Loucy (cell line): ENCODE data around the gene GNPTG.

ENCODE experiments used
- H2AFZ ChIP-seq: fragments of 200-600 bp; sonication (generic); 2 replicates; pipeline ENCODE4 v1.6.0; 2016; ENCODE audit warnings: antibody characterized with exemption, mild to moderate bottlenecking, low read length, moderate library complexity
- H3F3A ChIP-seq: fragments of 200-600 bp; 2 replicates; pipeline ENCODE4 v1.6.0; 2016; ENCODE audit warnings: antibody characterized with exemption, low read depth, mild to moderate bottlenecking
- H3K27me3 ChIP-seq: fragments of 200-600 bp; sonication (generic); 2 replicates; pipeline ENCODE4 v1.6.1; 2014; ENCODE audit warnings: low read length, mild to moderate bottlenecking; ENCODE audit not compliant: insufficient read depth, poor library complexity, severe bottlenecking
- H3K36me3 ChIP-seq: fragments of 200-600 bp; sonication (generic); 2 replicates; pipeline ENCODE4 v1.6.1; 2016; ENCODE audit warnings: low read length; ENCODE audit not compliant: insufficient read depth
- H3K4me1 ChIP-seq: fragments of 200-600 bp; sonication (generic); 2 replicates; pipeline ENCODE4 v1.5.1; 2014; ENCODE audit warnings: low read length, mild to moderate bottlenecking; ENCODE audit not compliant: insufficient read depth, poor library complexity, severe bottlenecking
- H3K4me2 ChIP-seq: fragments of 200-600 bp; sonication (generic); 2 replicates; pipeline ENCODE4 v1.6.0; 2014; ENCODE audit warnings: antibody characterized with exemption, low read length, low read depth, mild to moderate bottlenecking; ENCODE audit not compliant: poor library complexity, severe bottlenecking
- H3K4me3 ChIP-seq: fragments of 200-600 bp; sonication (generic); 2 replicates; pipeline ENCODE4 v1.5.1; 2014; ENCODE audit warnings: low read length, mild to moderate bottlenecking, mixed read lengths; ENCODE audit not compliant: poor library complexity, severe bottlenecking
- H3K79me2 ChIP-seq: fragments of 200-600 bp; sonication (generic); 2 replicates; pipeline ENCODE4 v1.6.1; 2014; ENCODE audit warnings: low read length; ENCODE audit not compliant: insufficient read depth
- H3K9ac ChIP-seq: fragments of 200-600 bp; sonication (generic); 2 replicates; pipeline ENCODE4 v1.6.0; 2014; ENCODE audit warnings: mild to moderate bottlenecking, low read depth, low read length, moderate library complexity; ENCODE audit not compliant: poor library complexity, severe bottlenecking
- H3K9me2 ChIP-seq: fragments of 200-600 bp; sonication (generic); replicated peaks from 2 replicates; pipeline ENCODE4 v1.6.1; 2016; ENCODE audit warnings: low read depth, low read length, mixed read lengths
- H3K9me3 ChIP-seq: fragments of 200-600 bp; sonication (generic); 2 replicates; pipeline ENCODE4 v1.6.1; 2014; ENCODE audit warnings: mild to moderate bottlenecking, antibody characterized with exemption, low read length, low read depth; ENCODE audit not compliant: insufficient read depth
- H4K20me1 ChIP-seq: fragments of 200-600 bp; sonication (generic); 2 replicates; pipeline ENCODE4 v1.6.0; 2014; ENCODE audit warnings: antibody characterized with exemption, low read length, mild to moderate bottlenecking; ENCODE audit not compliant: insufficient read depth, poor library complexity, severe bottlenecking
- EZH2phosphoT487 ChIP-seq: fragments of 200-600 bp; IDR thresholded peaks from 2 replicates; pipeline ENCODE4 v1.6.1; 2018; ENCODE audit warnings: antibody characterized with exemption, mild to moderate bottlenecking, moderate library complexity, borderline replicate concordance
- TF ChIP-seq, protein P1 (sequence below): fragments of 200-600 bp; sonication (generic); conservative IDR thresholded peaks from 2 replicates; pipeline ENCODE4 v1.5.1; 2014; ENCODE audit warnings: mild to moderate bottlenecking, antibody characterized with exemption, low read length

Gene GNPTG

DNA sequence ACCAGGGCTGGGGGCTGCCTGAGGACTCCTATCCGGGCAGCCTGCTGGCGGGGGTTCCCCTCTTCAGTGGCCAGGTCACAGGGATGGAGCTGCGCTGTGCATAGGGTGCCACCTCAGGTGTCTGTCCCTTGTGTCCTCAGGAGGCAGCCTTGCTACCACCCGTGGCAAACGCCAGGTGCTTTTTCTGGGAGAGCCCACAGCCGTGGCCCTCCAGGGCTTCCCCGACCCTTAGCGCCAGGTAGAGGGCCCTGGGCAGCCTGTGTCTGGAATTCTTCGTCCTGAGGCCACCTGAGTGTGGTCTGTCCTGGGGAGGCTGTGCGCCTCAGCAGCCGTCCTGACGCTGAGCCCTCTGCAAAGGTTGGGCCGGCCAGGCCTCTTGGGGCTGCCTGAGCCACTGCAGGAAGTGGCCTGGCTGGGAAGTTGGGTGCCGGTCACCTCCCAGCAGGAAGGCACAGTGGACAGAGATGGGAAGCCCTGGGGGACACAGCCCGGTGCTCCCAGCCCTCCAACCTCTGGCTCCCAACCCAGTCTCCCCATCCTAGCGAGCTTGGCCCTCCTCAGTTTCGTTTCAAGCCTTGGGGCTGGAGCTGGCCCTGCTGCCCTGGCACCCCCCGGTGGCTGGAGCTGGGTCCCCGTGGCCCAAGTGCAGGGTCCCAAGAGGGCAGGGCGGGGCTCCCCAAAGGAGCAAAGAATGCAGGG is 25.9 kb upstream of the GNPTG start:
- no peak overlapping the region for H3K9ac ChIP-seq
- no peak overlapping the region for H3K4me3 ChIP-seq
- H3K27me3 ChIP-seq = no peaks in the 10 kb centered on the region
- H3F3A ChIP-seq = no peaks in the 10 kb centered on the region
- no peaks in the 10 kb centered on the region; the same call in 1 of the 2 replicates for H3K36me3 ChIP-seq
- H3K9me3 ChIP-seq = no peaks in the 10 kb centered on the region
- no peaks in the 10 kb centered on the region for H3K4me1 ChIP-seq
- H3K4me2 ChIP-seq = no peak overlapping the region
- no peaks in the 10 kb centered on the region for H4K20me1 ChIP-seq
- no peaks in the 10 kb centered on the region for H3K79me2 ChIP-seq
- H3K9me2 ChIP-seq = no peaks in the 10 kb centered on the region
- TF ChIP-seq, protein P1, sequence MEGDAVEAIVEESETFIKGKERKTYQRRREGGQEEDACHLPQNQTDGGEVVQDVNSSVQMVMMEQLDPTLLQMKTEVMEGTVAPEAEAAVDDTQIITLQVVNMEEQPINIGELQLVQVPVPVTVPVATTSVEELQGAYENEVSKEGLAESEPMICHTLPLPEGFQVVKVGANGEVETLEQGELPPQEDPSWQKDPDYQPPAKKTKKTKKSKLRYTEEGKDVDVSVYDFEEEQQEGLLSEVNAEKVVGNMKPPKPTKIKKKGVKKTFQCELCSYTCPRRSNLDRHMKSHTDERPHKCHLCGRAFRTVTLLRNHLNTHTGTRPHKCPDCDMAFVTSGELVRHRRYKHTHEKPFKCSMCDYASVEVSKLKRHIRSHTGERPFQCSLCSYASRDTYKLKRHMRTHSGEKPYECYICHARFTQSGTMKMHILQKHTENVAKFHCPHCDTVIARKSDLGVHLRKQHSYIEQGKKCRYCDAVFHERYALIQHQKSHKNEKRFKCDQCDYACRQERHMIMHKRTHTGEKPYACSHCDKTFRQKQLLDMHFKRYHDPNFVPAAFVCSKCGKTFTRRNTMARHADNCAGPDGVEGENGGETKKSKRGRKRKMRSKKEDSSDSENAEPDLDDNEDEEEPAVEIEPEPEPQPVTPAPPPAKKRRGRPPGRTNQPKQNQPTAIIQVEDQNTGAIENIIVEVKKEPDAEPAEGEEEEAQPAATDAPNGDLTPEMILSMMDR = no peak
- TF ChIP-seq EZH2phosphoT487 = no peak
- H2AFZ ChIP-seq = no peak overlapping the region

DNA sequence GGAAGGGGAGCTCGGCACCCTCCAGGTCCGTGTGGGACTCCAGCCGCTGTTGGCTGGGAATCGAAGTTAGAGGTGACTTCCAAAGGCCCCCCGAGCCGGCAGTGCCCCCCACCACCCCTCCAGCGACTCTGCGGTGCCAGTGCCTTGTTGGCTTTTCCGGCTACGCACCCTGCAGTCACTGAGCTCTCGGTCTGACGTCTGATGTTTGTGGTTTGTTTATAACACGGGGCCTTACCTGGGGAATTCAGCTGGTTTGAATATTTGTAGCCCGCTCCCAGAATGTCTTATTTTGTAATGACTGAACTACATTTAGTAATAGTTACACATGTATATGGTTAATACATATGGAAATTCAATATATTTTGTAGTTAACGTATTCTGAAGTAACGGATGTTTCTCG is 25.3 kb upstream of the GNPTG start:
- no peaks in the 10 kb centered on the region for H3K9me2 ChIP-seq
- no peak for TF ChIP-seq EZH2phosphoT487
- TF ChIP-seq, protein P1 = no peak
- no peaks in the 10 kb centered on the region for H4K20me1 ChIP-seq
- H3K9me3 ChIP-seq = no peaks in the 10 kb centered on the region
- H3K79me2 ChIP-seq = no peaks in the 10 kb centered on the region
- no peak overlapping the region for H2AFZ ChIP-seq
- H3K4me3 ChIP-seq = no peak overlapping the region
- H3K4me2 ChIP-seq = no peak overlapping the region
- no peaks in the 10 kb centered on the region; the same call in 1 of the 2 replicates for H3K36me3 ChIP-seq
- no peak overlapping the region for H3K9ac ChIP-seq
- H3K27me3 ChIP-seq = no peaks in the 10 kb centered on the region
- H3K4me1 ChIP-seq = no peaks in the 10 kb centered on the region
- no peaks in the 10 kb centered on the region for H3F3A ChIP-seq

DNA sequence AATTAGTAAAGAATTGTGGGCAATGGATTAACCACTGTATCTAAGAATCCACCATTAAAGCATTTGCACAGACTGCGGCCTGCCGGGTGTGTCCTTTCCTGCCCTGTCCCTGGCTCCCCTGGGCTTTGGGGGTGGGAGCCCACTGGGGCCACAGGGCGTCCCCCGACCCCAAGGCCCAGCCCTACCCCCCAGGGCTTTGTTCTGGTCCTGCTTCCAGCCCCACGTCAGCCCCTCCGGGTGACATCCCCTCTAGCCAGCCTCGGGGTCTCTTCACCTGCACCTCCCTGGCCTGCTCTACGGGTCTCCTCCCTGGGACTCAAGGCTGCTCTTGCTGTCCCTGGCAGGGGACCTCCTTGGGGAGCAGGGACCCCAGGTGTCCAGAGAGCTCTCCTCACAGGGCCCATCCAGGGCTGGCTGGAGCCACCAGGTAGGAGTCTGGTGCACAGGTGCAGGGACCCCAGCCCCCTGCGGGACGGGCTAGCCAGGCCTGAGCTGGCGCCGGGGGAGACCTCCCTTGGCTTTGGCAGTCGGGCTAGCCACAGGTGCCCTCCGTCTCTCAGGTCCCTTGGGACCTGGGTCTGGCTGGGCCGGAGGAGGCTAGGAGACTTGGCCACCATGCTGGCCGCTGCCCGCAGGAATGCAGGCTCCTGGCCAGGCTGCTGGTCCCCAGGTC is 24.6 kb upstream of the GNPTG start:
- H3K9me3 ChIP-seq = no peaks in the 10 kb centered on the region
- H3K27me3 ChIP-seq = no peaks in the 10 kb centered on the region
- no peaks in the 10 kb centered on the region for H3F3A ChIP-seq
- H3K9me2 ChIP-seq = no peaks in the 10 kb centered on the region
- no peak overlapping the region for H3K4me2 ChIP-seq
- no peaks in the 10 kb centered on the region for H3K4me1 ChIP-seq
- H3K36me3 ChIP-seq = no peaks in the 10 kb centered on the region; the same call in 1 of the 2 replicates
- H2AFZ ChIP-seq = no peak overlapping the region
- H3K9ac ChIP-seq = no peak overlapping the region
- H4K20me1 ChIP-seq = no peaks in the 10 kb centered on the region
- no peak for TF ChIP-seq EZH2phosphoT487
- TF ChIP-seq, protein P1 = no peak
- no peak overlapping the region for H3K4me3 ChIP-seq
- no peaks in the 10 kb centered on the region for H3K79me2 ChIP-seq
